H9 (cell line): ENCODE measurements around the gene GPR62. TPM values are rescaled to one million over a fixed set of nuclear protein-coding genes. Genes with fewer than 3 reads are reported as not detected.
A peak's percentile ranks its signal among the peaks of the same experiment; 100 is the strongest.

Experiments
- DNase-seq: peaks from one replicate; pipeline ENCODE4 v3.0.0-alpha.2; 2017
- H2AFZ ChIP-seq: one replicate; pipeline ENCODE4 v1.6.1; 2013; ENCODE audit warnings: mild to moderate bottlenecking, low read length, control low read depth, moderate library complexity
- H2AK5ac ChIP-seq: 2 replicates; pipeline ENCODE4 v1.6.1; 2013; ENCODE audit warnings: low read length, control low read depth, mixed read lengths; ENCODE audit not compliant: insufficient read length
- H2BK120ac ChIP-seq: one replicate; pipeline ENCODE4 v1.6.1; 2013; ENCODE audit warnings: low read depth, mild to moderate bottlenecking, low read length, control low read depth, inconsistent platforms; ENCODE audit not compliant: poor library complexity, severe bottlenecking
- H2BK12ac ChIP-seq: 2 replicates; pipeline ENCODE4 v1.6.1; 2013; ENCODE audit warnings: low read length, control low read depth, mixed read lengths, low read depth; ENCODE audit not compliant: insufficient read length
- H2BK15ac ChIP-seq: 2 replicates; pipeline ENCODE4 v1.6.1; 2013; ENCODE audit warnings: low read depth, low read length, control low read depth
- H2BK20ac ChIP-seq: one replicate; pipeline ENCODE4 v1.6.1; 2013; ENCODE audit warnings: low read depth, mild to moderate bottlenecking, low read length, control low read depth, inconsistent platforms; ENCODE audit not compliant: poor library complexity, severe bottlenecking
- H2BK5ac ChIP-seq: 2 replicates; pipeline ENCODE4 v1.6.1; 2013; ENCODE audit warnings: low read length, control low read depth, mixed read lengths; ENCODE audit not compliant: insufficient read length
- H3K14ac ChIP-seq: 2 replicates; pipeline ENCODE4 v1.6.1; 2013; ENCODE audit warnings: low read length, control low read depth; ENCODE audit not compliant: insufficient read depth
- H3K18ac ChIP-seq: 2 replicates; pipeline ENCODE4 v1.6.1; 2013; ENCODE audit warnings: low read depth, mild to moderate bottlenecking, mixed read lengths, low read length, control low read depth; ENCODE audit not compliant: insufficient read length
- H3K23ac ChIP-seq: 2 replicates; pipeline ENCODE4 v1.6.1; 2013; ENCODE audit warnings: low read length, control low read depth, mixed read lengths, low read depth; ENCODE audit not compliant: insufficient read length
- H3K23me2 ChIP-seq: 2 replicates; pipeline ENCODE4 v1.6.1; 2013; ENCODE audit warnings: low read depth, mild to moderate bottlenecking, mixed read lengths, low read length, control low read depth; ENCODE audit not compliant: insufficient read length, poor library complexity, severe bottlenecking
- H3K27ac ChIP-seq: 2 replicates; pipeline ENCODE4 v1.5.1; 2013; ENCODE audit warnings: low read length, control low read depth, mixed read lengths, low read depth; ENCODE audit not compliant: insufficient read length
- H3K27me3 ChIP-seq: 2 replicates; pipeline ENCODE4 v1.6.1; 2013; ENCODE audit warnings: low read length, control low read depth, inconsistent platforms; ENCODE audit not compliant: insufficient read depth
- H3K4ac ChIP-seq: 2 replicates; pipeline ENCODE4 v1.6.1; 2013; ENCODE audit warnings: low read depth, mild to moderate bottlenecking, control low read depth, inconsistent platforms, low read length, moderate library complexity
- H3K4me1 ChIP-seq: 2 replicates; pipeline ENCODE4 v1.6.1; 2013; ENCODE audit warnings: low read length, control low read depth, inconsistent platforms; ENCODE audit not compliant: insufficient read depth
- H3K4me2 ChIP-seq: 2 replicates; pipeline ENCODE4 v1.6.1; 2013; ENCODE audit warnings: low read length, control low read depth, mixed read lengths; ENCODE audit not compliant: insufficient read length, insufficient read depth
- H3K56ac ChIP-seq: 2 replicates; pipeline ENCODE4 v1.6.1; 2013; ENCODE audit warnings: low read depth, mild to moderate bottlenecking, mixed read lengths, low read length, control low read depth; ENCODE audit not compliant: insufficient read length
- H3K79me1 ChIP-seq: 2 replicates; pipeline ENCODE4 v1.6.1; 2013; ENCODE audit warnings: low read depth, mild to moderate bottlenecking, moderate library complexity, low read length, control low read depth, inconsistent platforms; ENCODE audit not compliant: insufficient read depth, poor library complexity, severe bottlenecking
- H3K79me2 ChIP-seq: 2 replicates; pipeline ENCODE4 v1.6.1; 2013; ENCODE audit warnings: low read length, control low read depth, inconsistent platforms; ENCODE audit not compliant: insufficient read depth
- H3K9ac ChIP-seq: 2 replicates; pipeline ENCODE4 v1.6.1; 2013; ENCODE audit warnings: low read length, control low read depth, mixed read lengths; ENCODE audit not compliant: insufficient read length; ENCODE audit errors: extremely low read depth
- H3K9me3 ChIP-seq: one replicate; pipeline ENCODE4 v1.6.1; 2013; ENCODE audit warnings: low read depth, low read length, inconsistent platforms; ENCODE audit not compliant: control insufficient read depth
- H3T11ph ChIP-seq: one replicate; pipeline ENCODE4 v1.6.1; 2013; ENCODE audit warnings: mild to moderate bottlenecking, low read length, control low read depth, inconsistent platforms
- H4K20me1 ChIP-seq: one replicate; pipeline ENCODE4 v1.6.1; 2013; ENCODE audit not compliant: control insufficient read depth, insufficient read length, insufficient read depth
- H4K5ac ChIP-seq: 2 replicates; pipeline ENCODE4 v1.6.1; 2013; ENCODE audit warnings: low read depth, mild to moderate bottlenecking, mixed read lengths, low read length, control low read depth; ENCODE audit not compliant: insufficient read length
- H4K8ac ChIP-seq: replicated peaks from 2 replicates; pipeline ENCODE4 v1.6.1; 2013; ENCODE audit warnings: low read length, control low read depth, mixed read lengths, low read depth; ENCODE audit not compliant: insufficient read length
- H4K91ac ChIP-seq: 2 replicates; pipeline ENCODE4 v1.6.1; 2013; ENCODE audit warnings: low read depth, mild to moderate bottlenecking, moderate library complexity, mixed read lengths, low read length, control low read depth; ENCODE audit not compliant: insufficient read length
- H3K27ac Mint-ChIP-seq, 3 experiments: 2 replicates in 2 of 3; 3 replicates in 1 of 3; pipeline ENCODE4 v1.8.0; 2020 to 2021; ENCODE audit warnings: mixed read lengths in 3 of 3, mild to moderate bottlenecking in 1 of 3, moderate library complexity in 1 of 3
- H3K27me3 Mint-ChIP-seq: 2 replicates; pipeline ENCODE4 v1.8.0; 2021; ENCODE audit warnings: low read depth, mild to moderate bottlenecking, moderate library complexity, mixed read lengths
- H3K36me3 Mint-ChIP-seq, 3 experiments: 2 replicates in 2 of 3; 3 replicates in 1 of 3; pipeline ENCODE4 v1.8.0; 2020 to 2021; ENCODE audit warnings: low read depth in 3 of 3, mixed read lengths in 3 of 3; ENCODE audit not compliant: insufficient read depth in 1 of 3
- H3K4me1 Mint-ChIP-seq, 2 experiments: 2 replicates each; pipeline ENCODE4 v1.8.0; 2020; ENCODE audit warnings: mixed read lengths in 2 of 2
- H3K4me3 Mint-ChIP-seq, 2 experiments: 2 replicates in 1 of 2; 3 replicates in 1 of 2; pipeline ENCODE4 v1.8.0; 2020 to 2021; ENCODE audit warnings: mild to moderate bottlenecking in 2 of 2, mixed read lengths in 2 of 2, moderate library complexity in 1 of 2
- H3K9me3 Mint-ChIP-seq, 2 experiments: 2 replicates in 1 of 2; 3 replicates in 1 of 2; pipeline ENCODE4 v1.8.0; 2020; ENCODE audit warnings: mild to moderate bottlenecking in 2 of 2, mixed read lengths in 2 of 2, moderate library complexity in 1 of 2
- CTCF ChIP-seq: fragments of 200-600 bp; sonication (generic); conservative IDR thresholded peaks from 3 replicates; pipeline ENCODE4 v1.8.0; 2021; ENCODE audit warnings: antibody characterized with exemption, mild to moderate bottlenecking
- WGBS: extraction: QIAGEN DNeasy Blood & Tissue Kit; methylation state at CpG from one replicate; pipeline ENCODE4 v1.1.7; 2013; ENCODE audit warnings: missing lambda C conversion rate, low lambda C conversion rate, mixed read lengths; ENCODE audit not compliant: insufficient read length; ENCODE audit errors: extremely low coverage; 5-methylcytosine and 5-hydroxymethylcytosine counted together
- total RNA-seq: library from RNA; stranded (reverse); gene quantifications from 2 replicates; pipeline ENCODE4 v1.2.1, GENCODE V29; 2021

Gene GPR62
- total RNA-seq, 1 experiment from 2014 or later = 0.13 TPM

GRCh38 chr3:51966016-51966415 lies 10.8 kb downstream of the GPR62 start:
- no peak for DNase-seq
- TF ChIP-seq CTCF = no peak
- Histone ChIP-seq H4K5ac (no peak overlapping the region), H2AFZ (no peak overlapping the region), H3K4me2 (no peak overlapping the region), H4K20me1 (no peaks in the 10 kb centered on the region), H2BK15ac (no peak overlapping the region), H3K4ac (no peak overlapping the region), H2AK5ac (no peak overlapping the region), H3K23me2 (peaks cover 11% of the 10 kb centered on the region), H2BK20ac (no peak overlapping the region), H3K27ac (no peak overlapping the region), H3K14ac (no peak overlapping the region), H3K4me1 (peaks cover 11% of the 10 kb centered on the region; the same call in 1 of the 2 replicates), H3K79me1 (no peaks in the 10 kb centered on the region), H3K79me2 (no peaks in the 10 kb centered on the region), H3K18ac (no peak overlapping the region), H2BK120ac (no peak overlapping the region), H4K8ac (no peak overlapping the region), H2BK5ac (no peak overlapping the region), H3K56ac (no peak overlapping the region), H2BK12ac (no peak overlapping the region), H3T11ph (no peak overlapping the region), H3K27me3 (no peaks in the 10 kb centered on the region), H3K23ac (no peak overlapping the region), H3K9me3 (no peaks in the 10 kb centered on the region), H4K91ac (no peak overlapping the region), H3K9ac (no peak overlapping the region)
- Mint-ChIP-seq H3K4me3 (peak overlapping the region; percentile 38 to 86; a peak in 4 of 5 replicates), H3K36me3 (peaks cover 0 to 5% (median 2%) of the 10 kb centered on the region in 3 experiments; a peak in 4 of 7 replicates), H3K27me3 (peaks cover 44% of the 10 kb centered on the region), H3K27ac (no peak overlapping the region), H3K4me1 (peaks cover 55 to 80% of the 10 kb centered on the region in 2 experiments), H3K9me3 (no peaks in the 10 kb centered on the region)
- no CpG with 5 or more reads among the region's 2 CpGs for WGBS
